ENCODE results near the gene TRPV4. TPM values are rescaled to one million over a fixed set of nuclear protein-coding genes. Genes with fewer than 3 reads are reported as not detected.

The TRPV4 gene
- total RNA-seq, 2 donors from 2014 or later = 0.59 to 0.90 TPM

DNA sequence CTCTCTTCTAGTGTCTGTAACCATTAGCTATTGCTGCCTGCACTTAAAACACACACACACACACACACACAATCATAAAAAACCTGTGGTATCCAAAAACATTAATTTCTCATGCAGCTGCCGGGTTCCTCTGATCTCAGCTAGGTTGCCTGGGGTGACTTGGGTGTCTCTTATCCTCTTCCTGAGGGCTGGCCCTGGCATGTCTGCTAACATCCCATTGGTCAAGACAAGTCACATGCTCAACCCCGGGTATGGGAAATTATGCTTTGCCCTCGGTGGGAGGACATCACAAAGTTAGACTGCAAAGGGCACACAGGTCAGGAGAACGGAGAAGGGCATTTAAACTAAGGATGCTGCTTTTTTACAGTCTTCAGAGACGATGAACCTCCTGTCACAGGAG, 55.7 kb downstream of the TRPV4 start:
- H3K4me1 ChIP-seq = peaks cover 0 to 23% of the 10 kb centered on the region in 2 donors
- H3K36me3 ChIP-seq = no peaks in the 10 kb centered on the region
- H3K9me3 ChIP-seq = peaks cover 0 to 8% of the 10 kb centered on the region in 2 donors
- H3K27ac ChIP-seq = no peak overlapping the region
- no peak for DNase-seq (ENCODE audit: low spot score)
- TF ChIP-seq, protein P1, sequence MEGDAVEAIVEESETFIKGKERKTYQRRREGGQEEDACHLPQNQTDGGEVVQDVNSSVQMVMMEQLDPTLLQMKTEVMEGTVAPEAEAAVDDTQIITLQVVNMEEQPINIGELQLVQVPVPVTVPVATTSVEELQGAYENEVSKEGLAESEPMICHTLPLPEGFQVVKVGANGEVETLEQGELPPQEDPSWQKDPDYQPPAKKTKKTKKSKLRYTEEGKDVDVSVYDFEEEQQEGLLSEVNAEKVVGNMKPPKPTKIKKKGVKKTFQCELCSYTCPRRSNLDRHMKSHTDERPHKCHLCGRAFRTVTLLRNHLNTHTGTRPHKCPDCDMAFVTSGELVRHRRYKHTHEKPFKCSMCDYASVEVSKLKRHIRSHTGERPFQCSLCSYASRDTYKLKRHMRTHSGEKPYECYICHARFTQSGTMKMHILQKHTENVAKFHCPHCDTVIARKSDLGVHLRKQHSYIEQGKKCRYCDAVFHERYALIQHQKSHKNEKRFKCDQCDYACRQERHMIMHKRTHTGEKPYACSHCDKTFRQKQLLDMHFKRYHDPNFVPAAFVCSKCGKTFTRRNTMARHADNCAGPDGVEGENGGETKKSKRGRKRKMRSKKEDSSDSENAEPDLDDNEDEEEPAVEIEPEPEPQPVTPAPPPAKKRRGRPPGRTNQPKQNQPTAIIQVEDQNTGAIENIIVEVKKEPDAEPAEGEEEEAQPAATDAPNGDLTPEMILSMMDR (IDR thresholded peaks at IDR 0.05) = no peak
- H3K27me3 ChIP-seq = no peaks in the 10 kb centered on the region
- H3K4me3 ChIP-seq = no peak overlapping the region

DNA sequence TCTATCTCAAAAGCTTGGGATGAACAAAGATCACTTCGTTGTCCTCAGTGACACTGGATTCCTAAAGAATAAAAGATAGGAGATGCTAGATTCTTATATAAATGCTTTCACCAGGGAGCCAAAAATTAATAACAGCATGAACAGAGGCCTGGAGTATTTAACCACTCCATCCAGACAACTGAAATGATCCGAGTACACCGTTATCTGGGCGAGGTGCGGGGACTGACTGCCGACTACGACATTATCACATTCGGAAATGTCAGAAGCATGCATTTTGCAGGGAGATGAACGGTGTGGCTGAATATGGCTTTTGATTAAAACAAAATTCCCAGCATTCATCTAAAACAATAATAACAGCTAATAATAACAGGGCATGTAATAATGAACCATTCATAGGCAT, 56.6 kb downstream of the TRPV4 start:
- TF ChIP-seq, protein P1 (IDR thresholded peaks at IDR 0.05) = no peak
- no peak for DNase-seq (ENCODE audit: low spot score)

DNA sequence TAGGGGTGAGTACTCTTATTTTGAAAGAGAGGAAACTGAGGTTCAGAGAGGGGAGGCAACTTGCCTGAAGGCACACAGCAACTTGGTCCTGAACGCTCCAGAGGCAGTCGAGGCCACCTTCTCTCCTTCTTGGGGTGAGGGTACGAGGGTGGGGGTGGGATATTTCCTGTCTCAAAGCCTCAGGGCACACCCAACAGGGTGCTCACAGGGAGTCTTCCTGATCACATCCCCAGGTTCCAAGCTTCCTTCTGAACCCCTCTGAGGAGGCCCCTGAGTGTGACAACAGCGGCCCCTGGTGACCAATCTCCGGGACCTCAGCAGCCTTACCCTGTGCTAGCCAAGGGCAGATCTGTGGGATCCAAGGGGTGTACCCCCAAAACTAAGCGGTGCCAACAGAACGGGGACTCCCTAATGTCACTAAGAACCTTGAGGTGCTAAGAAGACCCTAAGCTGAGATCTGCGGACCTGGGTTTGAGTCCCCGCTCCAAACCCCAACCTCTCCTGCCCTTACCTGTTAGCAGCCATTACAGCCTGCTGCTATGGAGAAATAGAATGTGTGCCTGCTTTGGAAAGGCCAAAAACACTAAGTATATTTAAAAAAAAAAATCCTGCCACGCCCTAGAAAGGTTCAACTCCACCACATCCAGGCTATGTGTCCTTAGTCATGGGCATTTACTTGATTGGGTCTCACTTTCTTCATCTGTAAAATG, 57.9 kb downstream of the TRPV4 start:
- Histone ChIP-seq H3K36me3 (no peaks in the 10 kb centered on the region), H3K4me3 (no peak overlapping the region), H3K4me1 (peaks cover 0 to 23% of the 10 kb centered on the region in 2 donors), H3K27me3 (no peaks in the 10 kb centered on the region), H3K27ac (no peak overlapping the region), H3K9me3 (peaks cover 0 to 8% of the 10 kb centered on the region in 2 donors)
- TF ChIP-seq, protein P1 (IDR thresholded peaks at IDR 0.05) = peak; percentile 75 to 91
- peak; percentile 68 for DNase-seq (ENCODE audit: low spot score)

More for the DNA sequence above, 56.6 kb downstream of the TRPV4 start:
- Histone ChIP-seq H3K4me3 (no peak overlapping the region), H3K27ac (no peak overlapping the region), H3K36me3 (no peaks in the 10 kb centered on the region), H3K9me3 (peaks cover 0 to 8% of the 10 kb centered on the region in 2 donors), H3K4me1 (peaks cover 0 to 23% of the 10 kb centered on the region in 2 donors), H3K27me3 (no peaks in the 10 kb centered on the region)

DNA sequence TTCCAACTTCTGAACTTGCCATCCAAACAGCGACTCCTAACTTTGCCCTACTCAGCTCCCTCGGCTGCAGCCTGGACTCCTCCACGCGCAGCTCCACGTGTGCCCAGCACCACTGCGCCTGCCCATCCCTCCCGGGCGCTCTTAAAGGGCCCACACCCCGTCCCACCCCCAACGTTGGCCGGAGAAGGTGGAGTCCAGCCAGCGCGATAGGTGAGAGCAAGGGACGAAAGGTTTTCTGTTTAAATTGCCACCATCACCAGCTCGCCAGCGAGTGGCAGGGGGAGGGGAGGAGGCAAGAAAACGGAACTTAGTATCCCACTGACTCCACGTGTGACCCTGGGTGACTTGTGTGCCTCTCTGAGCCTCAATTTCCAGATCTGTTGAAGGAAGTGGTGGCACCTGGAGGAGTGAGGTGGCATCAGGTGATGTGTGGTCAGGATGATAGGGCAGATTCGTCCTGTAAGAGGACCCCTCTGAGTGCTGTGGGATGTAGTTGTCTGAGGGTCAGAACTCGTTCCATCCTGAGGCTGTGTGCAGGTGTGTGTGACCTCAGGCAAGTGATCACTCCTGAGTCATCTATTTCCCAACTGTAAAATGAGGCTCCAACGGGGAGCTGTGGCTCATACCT, 59.7 kb downstream of the TRPV4 start:
- H3K4me1 ChIP-seq = peaks cover 0 to 23% of the 10 kb centered on the region in 2 donors

DNA sequence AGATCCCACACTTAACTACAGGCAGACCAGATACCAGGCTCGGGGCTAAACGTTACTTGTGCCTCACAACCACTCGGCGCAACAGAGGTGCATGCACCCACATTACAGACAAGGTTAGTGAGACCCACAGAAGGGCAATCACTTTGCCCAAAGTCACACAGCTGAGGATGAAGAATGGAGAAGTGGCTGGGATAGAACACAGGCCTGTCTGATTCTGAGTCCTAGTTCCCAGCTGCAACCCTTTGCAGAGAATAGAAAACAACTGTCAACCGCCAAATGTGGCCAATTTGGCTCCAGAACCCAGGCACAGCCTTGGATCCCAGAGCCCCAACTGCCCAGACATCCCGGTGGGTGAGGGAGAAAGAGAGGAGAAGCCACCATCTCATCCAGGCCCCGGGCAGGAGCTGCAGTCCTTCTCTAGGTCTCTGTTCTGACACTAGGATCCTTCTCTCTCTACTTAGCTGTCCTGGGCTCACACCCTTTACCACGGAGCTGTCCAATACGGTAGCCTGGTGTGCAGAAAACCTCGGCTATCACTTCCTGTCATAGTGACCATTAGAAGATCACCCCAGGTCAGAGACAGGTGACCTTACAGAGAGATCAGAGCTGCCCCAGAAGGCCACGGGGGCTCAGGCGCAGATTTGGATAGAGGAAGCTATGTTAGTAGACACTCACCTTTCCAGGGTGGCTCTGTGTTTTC, 60.4 kb downstream of the TRPV4 start:
- DNase-seq (ENCODE audit: low spot score) = no peak
- Histone ChIP-seq H3K27ac (no peak overlapping the region), H3K4me3 (no peak overlapping the region), H3K9me3 (no peaks in the 10 kb centered on the region), H3K27me3 (no peaks in the 10 kb centered on the region), H3K36me3 (no peaks in the 10 kb centered on the region), H3K4me1 (peaks cover 0 to 23% of the 10 kb centered on the region in 2 donors)
- TF ChIP-seq, protein P1 (IDR thresholded peaks at IDR 0.05) = no peak

More for the DNA sequence above, 59.7 kb downstream of the TRPV4 start:
- no peaks in the 10 kb centered on the region for H3K36me3 ChIP-seq
- no peak overlapping the region for H3K4me3 ChIP-seq
- DNase-seq (ENCODE audit: low spot score) = no peak
- no peaks in the 10 kb centered on the region for H3K27me3 ChIP-seq
- no peak overlapping the region for H3K27ac ChIP-seq
- no peaks in the 10 kb centered on the region for H3K9me3 ChIP-seq
- TF ChIP-seq, protein P1 (IDR thresholded peaks at IDR 0.05) = no peak

All from right atrium auricular region (tissue), 2 donors.